ENCODE data around the gene MATN4.

MATN4 gene

DNA sequence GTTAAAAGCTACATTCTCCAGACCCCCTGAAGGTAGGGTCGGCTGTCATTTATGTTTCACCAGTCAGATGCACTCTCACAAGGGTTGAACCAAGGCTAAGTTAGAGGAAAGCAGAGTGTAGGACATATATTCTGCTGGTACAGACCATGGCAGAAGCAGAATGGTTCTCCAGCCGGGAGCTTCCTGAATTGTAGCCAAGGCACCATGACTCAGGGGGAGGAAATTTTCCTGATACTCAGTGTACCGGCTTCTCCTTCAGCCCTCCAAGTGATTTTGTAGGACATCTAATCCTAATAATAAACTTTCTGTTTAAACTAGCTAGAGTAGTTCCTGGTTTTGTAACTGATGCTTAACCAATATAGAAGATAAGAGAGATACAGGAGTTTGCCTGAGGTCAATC, 39.6 kb downstream of the MATN4 start:
- H3K9me3 ChIP-seq (ENCODE audit: insufficient read depth, low read length), result no peaks in the 10 kb centered on the region
- H3K27me3 ChIP-seq (ENCODE audit: insufficient read depth, insufficient read length), result no peaks in the 10 kb centered on the region
- H3K36me3 ChIP-seq (ENCODE audit: insufficient read depth, insufficient read length, low read length), result no peaks in the 10 kb centered on the region
- TF ChIP-seq SUZ12 (IDR thresholded peaks at IDR 0.05; ENCODE audit: extremely low read depth, insufficient read depth, insufficient read length) (no peak), YY1 (IDR thresholded peaks at IDR 0.05; ENCODE audit: insufficient read depth, insufficient read length) (no peak)
- DNase-seq (ENCODE audit: low read depth, low spot score), result no peak
- no peak overlapping the region for H3K4me3 ChIP-seq (ENCODE audit: insufficient read length, low read depth)
- no peak overlapping the region for H3K9ac ChIP-seq (ENCODE audit: insufficient read length, low read depth)
- no peaks in the 10 kb centered on the region for H3K4me1 ChIP-seq (ENCODE audit: insufficient read depth, insufficient read length)

DNA sequence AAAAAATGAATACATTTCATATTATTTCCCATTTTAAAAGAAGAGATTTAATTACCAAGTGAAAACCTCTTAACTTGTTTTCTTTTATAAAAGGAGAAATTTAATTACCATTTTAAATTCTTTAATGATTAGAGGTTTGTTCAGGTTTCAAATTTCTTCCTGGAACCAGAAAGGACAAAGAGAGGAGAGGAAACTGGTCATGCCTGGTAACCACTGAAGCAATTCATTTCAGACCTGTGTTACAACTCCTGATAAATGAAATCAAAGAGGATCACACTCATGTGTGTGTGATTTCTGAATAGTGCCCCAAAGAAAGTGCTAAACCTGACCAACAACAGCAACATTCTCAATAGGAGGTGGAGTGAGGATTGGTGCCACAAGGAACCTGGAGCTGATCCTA, 41.1 kb downstream of the MATN4 start:
- Histone ChIP-seq H3K27me3 (ENCODE audit: insufficient read depth, insufficient read length) (no peaks in the 10 kb centered on the region), H3K9ac (ENCODE audit: insufficient read length, low read depth) (no peak overlapping the region), H3K36me3 (ENCODE audit: insufficient read depth, insufficient read length, low read length) (no peaks in the 10 kb centered on the region), H3K4me1 (ENCODE audit: insufficient read depth, insufficient read length) (no peaks in the 10 kb centered on the region), H3K4me3 (ENCODE audit: insufficient read length, low read depth) (no peak overlapping the region), H3K9me3 (ENCODE audit: insufficient read depth, low read length) (no peaks in the 10 kb centered on the region)
- TF ChIP-seq YY1 (IDR thresholded peaks at IDR 0.05; ENCODE audit: insufficient read depth, insufficient read length), result no peak
- no peak for TF ChIP-seq SUZ12 (IDR thresholded peaks at IDR 0.05; ENCODE audit: extremely low read depth, insufficient read depth, insufficient read length)
- TF ChIP-seq ZNF274 (IDR thresholded peaks at IDR 0.05; ENCODE audit: low read depth, low read length), result no peak
- DNase-seq (ENCODE audit: low read depth, low spot score), result no peak

DNA sequence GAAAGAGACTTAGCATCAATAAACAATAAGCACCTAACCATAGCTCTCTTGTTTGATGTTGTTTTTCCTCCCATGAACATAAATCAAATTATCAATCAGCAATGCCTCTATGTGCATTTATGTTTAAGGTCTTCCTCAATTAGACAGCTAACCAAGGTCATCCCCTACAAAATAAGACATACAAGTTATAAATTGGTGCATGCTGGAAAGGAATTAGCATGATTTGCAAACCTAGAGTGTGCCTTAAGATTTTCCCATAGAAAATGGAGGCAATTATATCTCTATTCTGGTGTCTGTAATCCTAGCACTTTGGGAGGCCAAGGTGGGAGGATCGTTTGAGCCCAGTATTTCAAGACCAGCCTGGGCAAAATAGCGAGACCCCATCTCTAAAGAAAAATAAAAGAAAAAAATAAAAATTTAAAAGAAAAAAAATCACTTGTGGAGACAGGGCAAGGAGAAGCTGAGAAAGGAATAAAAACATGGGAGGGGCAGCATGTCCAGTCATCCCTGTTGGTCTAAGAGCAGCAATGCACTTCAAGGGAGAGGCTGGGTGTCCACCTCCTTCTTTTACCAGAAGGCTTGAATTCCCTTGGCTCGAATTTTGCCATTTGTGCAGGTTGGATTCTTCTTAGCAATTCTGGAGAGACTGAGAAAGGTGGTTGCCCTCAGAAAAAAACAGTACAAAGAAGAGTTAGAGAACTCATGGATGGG, 44.4 kb downstream of the MATN4 start:
- TF ChIP-seq ZNF274 (IDR thresholded peaks at IDR 0.05; ENCODE audit: low read depth, low read length) (no peak), SUZ12 (IDR thresholded peaks at IDR 0.05; ENCODE audit: extremely low read depth, insufficient read depth, insufficient read length) (no peak), YY1 (IDR thresholded peaks at IDR 0.05; ENCODE audit: insufficient read depth, insufficient read length) (no peak)
- no peaks in the 10 kb centered on the region for H3K9me3 ChIP-seq (ENCODE audit: insufficient read depth, low read length)
- no peaks in the 10 kb centered on the region for H3K36me3 ChIP-seq (ENCODE audit: insufficient read depth, insufficient read length, low read length)
- no peaks in the 10 kb centered on the region for H3K27me3 ChIP-seq (ENCODE audit: insufficient read depth, insufficient read length)
- no peak for DNase-seq (ENCODE audit: low read depth, low spot score)
- H3K9ac ChIP-seq (ENCODE audit: insufficient read length, low read depth), result no peak overlapping the region
- no peak overlapping the region for H3K4me3 ChIP-seq (ENCODE audit: insufficient read length, low read depth)
- H3K4me1 ChIP-seq (ENCODE audit: insufficient read depth, insufficient read length), result no peaks in the 10 kb centered on the region

DNA sequence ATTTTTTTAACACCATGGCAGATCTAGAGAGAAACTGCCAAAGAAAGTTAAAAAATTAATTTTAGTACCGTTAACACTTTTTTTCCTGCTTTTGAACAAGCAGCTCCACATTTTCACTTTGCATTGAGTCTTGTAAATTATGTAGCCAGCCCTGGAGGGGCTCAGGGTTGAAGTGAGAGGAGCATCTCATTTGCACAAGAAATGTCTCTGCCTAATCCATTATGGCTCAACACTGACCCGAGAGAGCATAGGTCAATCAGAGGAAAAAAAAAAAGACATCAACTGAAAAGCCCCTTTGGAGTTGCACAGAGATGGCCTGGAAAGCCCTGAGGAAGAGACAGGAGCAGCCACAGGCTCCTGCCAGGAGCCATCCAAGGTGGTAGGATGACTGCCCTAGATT, 49.4 kb downstream of the MATN4 start:
- Histone ChIP-seq H3K9me3 (ENCODE audit: insufficient read depth, low read length) (no peaks in the 10 kb centered on the region), H3K4me3 (ENCODE audit: insufficient read length, low read depth) (no peak overlapping the region), H3K4me1 (ENCODE audit: insufficient read depth, insufficient read length) (no peaks in the 10 kb centered on the region), H3K36me3 (ENCODE audit: insufficient read depth, insufficient read length, low read length) (no peaks in the 10 kb centered on the region), H3K27me3 (ENCODE audit: insufficient read depth, insufficient read length) (no peaks in the 10 kb centered on the region), H3K9ac (ENCODE audit: insufficient read length, low read depth) (no peak overlapping the region)
- peak; percentile 55 for DNase-seq (ENCODE audit: low read depth, low spot score)
- TF ChIP-seq ZNF274 (IDR thresholded peaks at IDR 0.05; ENCODE audit: low read depth, low read length) (no peak), YY1 (IDR thresholded peaks at IDR 0.05; ENCODE audit: insufficient read depth, insufficient read length) (no peak), SUZ12 (IDR thresholded peaks at IDR 0.05; ENCODE audit: extremely low read depth, insufficient read depth, insufficient read length) (no peak)

DNA sequence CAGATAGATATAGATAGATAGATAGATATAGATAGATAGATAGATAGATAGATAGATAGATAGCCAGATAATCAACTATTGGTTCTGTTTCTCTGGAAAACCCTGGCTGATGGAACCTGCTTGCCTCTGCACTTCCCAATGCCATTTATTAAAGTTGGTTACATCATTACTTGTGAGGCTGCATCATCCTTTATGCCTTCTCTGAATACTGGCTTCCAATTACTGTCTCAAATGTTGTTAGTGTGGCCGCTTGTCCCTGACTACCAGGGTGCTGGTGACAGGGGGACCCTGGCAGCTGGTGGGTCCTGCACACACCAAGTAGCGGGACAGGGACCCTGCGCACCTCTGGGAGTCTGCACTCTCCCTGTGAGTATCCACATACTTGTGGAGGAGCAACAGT, 49.8 kb downstream of the MATN4 start:
- no peak for DNase-seq (ENCODE audit: low read depth, low spot score)
- H3K27me3 ChIP-seq (ENCODE audit: insufficient read depth, insufficient read length), result no peaks in the 10 kb centered on the region
- H3K9me3 ChIP-seq (ENCODE audit: insufficient read depth, low read length), result no peaks in the 10 kb centered on the region
- TF ChIP-seq ZNF274 (IDR thresholded peaks at IDR 0.05; ENCODE audit: low read depth, low read length), result no peak
- no peak overlapping the region for H3K9ac ChIP-seq (ENCODE audit: insufficient read length, low read depth)
- H3K4me3 ChIP-seq (ENCODE audit: insufficient read length, low read depth), result no peak overlapping the region
- H3K36me3 ChIP-seq (ENCODE audit: insufficient read depth, insufficient read length, low read length), result no peaks in the 10 kb centered on the region
- H3K4me1 ChIP-seq (ENCODE audit: insufficient read depth, insufficient read length), result no peaks in the 10 kb centered on the region

DNA sequence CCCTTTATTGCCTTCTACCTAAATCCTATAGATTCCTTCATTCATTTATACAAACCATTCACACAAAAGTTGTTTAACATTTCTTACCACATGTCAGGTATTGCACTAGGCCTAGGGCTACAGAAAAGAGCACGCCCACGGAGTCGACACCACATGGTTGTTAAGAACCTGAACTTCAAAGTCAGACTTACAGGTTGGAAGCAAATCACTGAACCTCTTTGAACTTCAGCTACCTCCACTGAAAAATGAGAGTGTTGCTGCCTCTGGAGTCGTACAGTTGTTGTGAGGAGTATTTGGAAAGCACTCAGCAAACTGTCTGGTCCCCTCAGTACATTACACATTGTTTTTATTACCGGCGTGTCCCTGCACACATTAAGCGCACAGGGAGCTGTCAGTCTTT, 50.4 kb downstream of the MATN4 start:
- Histone ChIP-seq H3K4me1 (ENCODE audit: insufficient read depth, insufficient read length) (no peaks in the 10 kb centered on the region), H3K36me3 (ENCODE audit: insufficient read depth, insufficient read length, low read length) (no peaks in the 10 kb centered on the region), H3K4me3 (ENCODE audit: insufficient read length, low read depth) (no peak overlapping the region), H3K27me3 (ENCODE audit: insufficient read depth, insufficient read length) (no peaks in the 10 kb centered on the region), H3K9me3 (ENCODE audit: insufficient read depth, low read length) (no peaks in the 10 kb centered on the region), H3K9ac (ENCODE audit: insufficient read length, low read depth) (no peak overlapping the region)
- no peak for DNase-seq (ENCODE audit: low read depth, low spot score)
- TF ChIP-seq ZNF274 (IDR thresholded peaks at IDR 0.05; ENCODE audit: low read depth, low read length) (no peak), SUZ12 (IDR thresholded peaks at IDR 0.05; ENCODE audit: extremely low read depth, insufficient read depth, insufficient read length) (no peak), YY1 (IDR thresholded peaks at IDR 0.05; ENCODE audit: insufficient read depth, insufficient read length) (no peak)

DNA sequence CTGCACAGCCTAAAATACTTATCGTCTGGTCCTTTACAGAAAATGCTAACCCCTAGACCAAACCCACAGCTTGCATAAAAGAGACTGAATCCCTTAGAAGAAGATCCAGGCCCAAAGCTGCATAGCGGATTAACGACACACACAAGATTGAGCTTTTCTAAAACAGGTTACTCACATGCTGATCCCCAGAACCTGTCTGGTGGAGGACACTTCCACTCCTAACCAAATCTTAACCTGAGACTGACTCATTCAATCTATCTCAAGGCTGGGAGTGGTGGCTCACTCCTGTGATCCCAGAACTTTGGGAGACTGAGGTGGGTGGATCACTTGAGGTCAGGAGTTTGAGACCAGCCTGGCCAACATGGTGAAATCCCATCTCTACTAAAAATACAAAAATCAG, 50.9 kb downstream of the MATN4 start:
- Histone ChIP-seq H3K4me3 (ENCODE audit: insufficient read length, low read depth) (no peak overlapping the region), H3K4me1 (ENCODE audit: insufficient read depth, insufficient read length) (no peaks in the 10 kb centered on the region), H3K27me3 (ENCODE audit: insufficient read depth, insufficient read length) (no peaks in the 10 kb centered on the region), H3K36me3 (ENCODE audit: insufficient read depth, insufficient read length, low read length) (no peaks in the 10 kb centered on the region), H3K9ac (ENCODE audit: insufficient read length, low read depth) (no peak overlapping the region), H3K9me3 (ENCODE audit: insufficient read depth, low read length) (no peaks in the 10 kb centered on the region)
- DNase-seq (ENCODE audit: low read depth, low spot score), result no peak
- TF ChIP-seq SUZ12 (IDR thresholded peaks at IDR 0.05; ENCODE audit: extremely low read depth, insufficient read depth, insufficient read length) (no peak), YY1 (IDR thresholded peaks at IDR 0.05; ENCODE audit: insufficient read depth, insufficient read length) (no peak), ZNF274 (IDR thresholded peaks at IDR 0.05; ENCODE audit: low read depth, low read length) (no peak)

Measured in NT2/D1 (cell line).